ENCODE results near the gene DCLRE1C.
A peak's percentile ranks its signal among the peaks of the same experiment; 100 is the strongest.
"Not testable (repeated sequence)": the region's sequence is repeated elsewhere in the genome, so short reads cannot be mapped to it uniquely, and the experiment has no call there.

Gene DCLRE1C

DNA sequence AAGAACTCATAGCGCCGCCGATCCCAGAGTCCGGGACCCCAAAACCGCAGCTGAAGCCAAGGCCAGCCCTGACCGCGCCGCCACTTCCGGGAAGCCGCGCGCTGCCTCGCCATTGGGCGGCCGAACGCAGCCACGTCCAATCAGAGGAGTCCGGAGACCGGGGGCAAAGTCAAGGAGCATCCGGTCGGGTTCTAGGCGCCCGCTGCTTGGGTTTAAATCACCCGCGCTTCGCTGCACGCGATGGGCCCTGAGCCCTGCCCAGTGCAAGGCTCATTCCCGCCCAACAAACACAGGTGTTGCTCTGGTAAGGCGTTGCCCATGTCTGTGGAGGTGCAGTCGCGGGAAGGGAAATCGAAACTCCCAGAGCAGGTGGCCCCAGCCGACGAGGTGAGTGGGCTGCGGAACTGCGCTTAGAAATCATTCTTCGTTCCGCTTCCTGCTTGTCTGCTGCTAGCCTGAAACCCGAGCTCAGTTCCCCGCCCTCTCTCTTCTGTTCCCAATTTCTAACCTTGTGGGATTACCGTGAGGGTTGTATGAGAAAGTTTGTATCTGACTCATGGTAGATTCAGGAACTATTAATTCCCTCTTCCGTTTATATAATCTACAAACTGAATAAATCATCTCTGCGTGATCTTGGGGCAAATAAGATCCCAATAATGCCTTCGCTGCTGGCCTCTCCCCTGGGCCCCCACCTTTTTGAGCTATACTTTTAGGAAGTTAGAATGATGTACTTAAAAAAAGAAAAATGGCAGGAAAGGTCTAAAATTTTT is at the start of gene DCLRE1C:
DCLRE1C (minus strand) TSS at position 96 of the 770 bp plus-strand sequence; CDS start at position 10, 86 bp downstream.
- peak; percentile 70 to 84 for DNase-seq

DNA sequence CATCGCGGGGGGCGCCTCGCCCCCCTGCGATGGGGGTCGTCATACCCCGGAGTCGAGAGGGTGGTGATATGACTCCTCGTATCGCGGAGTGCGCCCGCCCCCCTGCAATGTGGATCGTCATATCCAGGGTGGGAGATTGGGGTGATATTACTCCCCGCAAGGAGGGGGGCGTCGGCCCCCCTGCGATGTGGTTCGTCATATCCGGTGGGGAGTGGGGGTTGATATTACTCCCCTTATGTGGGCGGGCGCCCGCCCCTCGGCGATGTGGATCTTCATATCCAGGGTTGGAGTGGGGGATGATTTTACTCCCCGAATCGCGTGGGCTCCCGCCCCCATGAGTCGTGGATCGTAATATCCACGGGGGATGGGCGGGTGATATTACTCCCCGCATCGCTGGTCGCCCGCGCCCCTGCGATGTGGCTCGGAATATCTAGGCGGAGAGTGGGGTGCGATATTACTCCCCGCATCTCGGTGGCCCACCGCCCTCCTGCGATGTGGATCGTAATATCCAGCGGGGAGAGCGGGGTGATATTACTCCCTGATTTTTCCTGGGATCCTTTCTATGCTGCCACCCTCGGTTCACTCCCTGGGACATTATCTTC is 42.2 kb upstream of the DCLRE1C start:
- DNase-seq: no peak

GRCh38 chr10:14993500-14994455 is 39.9 kb upstream of the DCLRE1C start:
- DNase-seq: not testable (repeated sequence)

DNA sequence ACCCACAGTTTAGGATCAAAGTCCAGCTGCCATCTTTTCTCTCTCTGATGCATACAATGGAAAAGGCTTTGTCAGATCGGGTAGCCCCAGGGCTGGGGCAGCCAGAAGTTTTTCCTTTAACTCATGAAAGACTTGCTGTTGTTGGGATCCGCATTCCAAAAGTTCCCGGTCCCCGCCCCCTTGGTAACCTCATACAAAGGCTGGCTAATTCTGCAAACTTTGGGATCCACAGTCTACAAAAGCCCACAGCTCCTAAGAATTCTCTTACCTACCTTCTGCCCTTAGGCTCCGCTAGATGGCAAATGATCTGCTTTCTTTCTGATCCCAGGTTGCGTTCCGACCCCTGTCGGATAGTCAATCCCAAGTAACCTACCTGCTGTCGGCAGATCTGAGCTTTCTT is 38.4 kb upstream of the DCLRE1C start:
- not testable (repeated sequence) for DNase-seq

DNA sequence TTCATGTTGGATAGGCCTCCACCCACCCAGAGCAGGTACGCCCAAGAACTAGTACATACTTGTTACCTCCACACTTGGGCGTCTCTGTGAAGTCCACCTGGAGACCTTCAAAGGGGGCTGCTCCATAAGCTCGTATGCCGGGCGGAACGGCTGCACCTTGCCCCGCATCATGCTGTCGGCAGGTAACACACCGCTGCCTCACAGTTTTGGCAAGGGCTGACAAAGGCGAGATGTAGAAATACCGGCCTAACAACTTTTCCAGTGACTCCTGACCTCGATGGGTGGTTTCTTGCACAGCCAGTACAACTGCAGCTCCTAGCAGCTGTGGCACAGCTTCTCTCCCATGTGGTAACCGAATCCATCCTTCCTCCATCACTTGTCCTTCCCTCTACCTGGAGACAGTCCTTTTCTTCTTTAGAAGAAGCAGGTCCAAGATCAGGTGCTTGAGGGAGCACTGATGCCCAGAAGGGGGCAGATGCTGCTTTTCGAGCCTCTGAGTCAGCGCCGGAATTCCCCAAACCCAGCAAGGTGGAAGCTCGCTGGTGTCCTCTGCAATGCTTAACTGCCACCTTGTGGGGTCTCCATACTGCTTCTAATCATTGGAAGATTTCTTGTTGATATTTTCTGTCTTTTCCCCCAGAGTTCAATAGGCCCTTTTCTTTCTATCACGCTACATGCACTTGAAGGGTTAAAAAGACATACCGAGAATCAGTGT is 37.3 kb upstream of the DCLRE1C start:
- not testable (repeated sequence) for DNase-seq

DNA sequence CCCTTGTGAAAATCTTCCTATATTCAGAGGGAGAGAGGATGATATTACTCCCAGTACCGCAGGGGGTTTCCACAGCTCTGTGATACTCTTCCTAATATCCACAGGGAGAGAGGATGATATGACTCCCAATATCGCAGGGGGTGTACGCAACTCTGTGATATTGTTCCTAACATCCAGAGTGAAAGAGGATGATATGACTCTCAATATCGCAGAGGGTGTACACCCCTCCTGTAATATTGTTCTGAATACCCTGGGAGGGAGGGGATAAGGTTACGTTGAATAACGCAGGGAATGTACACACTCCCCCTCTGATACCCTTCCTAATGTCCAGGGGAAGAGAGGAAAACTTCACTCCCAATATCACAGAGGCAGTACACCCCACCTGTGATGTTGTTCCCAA is 35.7 kb upstream of the DCLRE1C start:
- not testable (repeated sequence) for DNase-seq

- DNase-seq: no peak
Measured at GRCh38 chr10:14982744-14983143, 28.8 kb upstream of the DCLRE1C start.

GRCh38 chr10:14975672-14976273 is 21.9 kb upstream of the DCLRE1C start:
- no peak for DNase-seq

DNA sequence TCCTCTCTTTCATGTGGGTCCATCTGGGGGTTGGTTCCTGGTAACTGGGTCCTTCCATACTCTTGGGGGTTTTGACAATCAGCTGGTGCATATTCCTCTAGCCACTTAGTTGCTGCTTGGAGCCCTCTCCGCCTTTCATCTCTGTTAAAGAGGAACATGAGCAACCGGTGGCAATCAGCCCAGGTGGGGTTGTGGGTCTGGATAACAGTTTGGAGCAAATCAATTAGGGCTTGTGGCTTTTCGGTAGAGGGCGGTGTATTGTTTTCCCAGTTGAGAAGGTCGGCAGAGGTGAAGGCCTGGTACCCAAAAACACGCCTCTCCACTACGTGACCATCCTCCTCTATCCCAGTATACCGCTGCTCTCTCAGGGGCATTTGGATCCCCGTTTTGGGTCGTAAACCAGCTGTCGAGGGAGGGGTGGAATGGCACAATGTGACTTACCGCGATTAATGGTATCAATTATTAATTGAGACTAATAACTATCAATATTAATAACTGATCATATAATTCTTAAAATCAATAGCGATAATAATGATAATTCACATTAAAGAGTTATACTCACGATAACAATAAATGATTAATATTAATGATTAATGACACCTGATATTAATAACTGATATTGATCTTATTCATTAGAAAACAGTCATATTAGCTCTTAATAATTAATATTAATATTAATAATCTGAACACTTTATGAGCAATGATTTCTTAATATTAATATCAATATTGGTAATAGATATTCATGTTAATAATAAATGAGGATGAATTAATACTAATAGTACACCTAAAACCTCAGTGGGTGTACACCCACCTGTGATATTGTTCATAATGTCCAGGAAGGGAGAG is 20.5 kb upstream of the DCLRE1C start:
- not testable (repeated sequence) for DNase-seq

- peak in 1 of 2 donors; percentile 31 for DNase-seq
Measured at GRCh38 chr10:14971867-14972448, 18.1 kb upstream of the DCLRE1C start.

DNA sequence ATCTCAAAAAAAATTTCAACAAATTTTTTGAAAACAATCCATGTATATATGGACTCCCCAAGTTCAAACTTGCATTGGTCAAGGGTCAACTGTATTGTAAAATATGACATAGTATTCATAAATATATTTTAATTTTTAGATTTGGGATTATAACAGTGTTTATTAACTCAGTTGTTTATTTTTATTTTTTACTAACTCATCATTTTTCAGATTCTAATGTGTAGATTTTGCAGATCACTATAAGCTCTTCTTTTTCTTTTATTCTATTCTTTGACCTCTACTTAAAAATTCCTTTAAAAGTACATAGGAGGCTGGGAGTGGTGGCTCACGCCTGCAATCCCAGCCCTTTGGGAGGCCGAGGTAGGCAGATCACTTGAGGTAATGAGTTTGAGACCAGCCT is 14.0 kb upstream of the DCLRE1C start:
- no peak for DNase-seq

GRCh38 chr10:14959221-14960057 is 5.5 kb upstream of the DCLRE1C start, which contains the start of gene MEIG1:
MEIG1 (plus strand) TSS chr10:14959388; CDS start chr10:14966469, 7,081 bp downstream.
- peak; percentile 78 to 91 for DNase-seq

DNA sequence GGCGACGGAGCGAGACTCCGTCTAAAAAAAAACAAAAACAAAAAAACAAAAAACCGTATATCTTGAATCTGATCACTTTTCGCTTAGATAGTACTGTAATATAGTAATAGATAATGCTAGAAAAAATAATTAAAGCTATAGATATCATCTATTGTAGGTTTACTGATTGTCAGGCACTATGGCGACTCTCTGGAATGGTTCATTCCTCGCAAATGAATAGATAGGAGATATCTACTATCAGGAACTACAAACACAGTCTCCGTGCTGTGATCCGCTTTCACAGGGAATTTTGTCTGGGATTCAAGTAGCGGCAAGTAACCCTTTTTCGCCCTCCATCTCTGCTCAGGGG is 5.0 kb upstream of the DCLRE1C start:
- DNase-seq: no peak

DNA sequence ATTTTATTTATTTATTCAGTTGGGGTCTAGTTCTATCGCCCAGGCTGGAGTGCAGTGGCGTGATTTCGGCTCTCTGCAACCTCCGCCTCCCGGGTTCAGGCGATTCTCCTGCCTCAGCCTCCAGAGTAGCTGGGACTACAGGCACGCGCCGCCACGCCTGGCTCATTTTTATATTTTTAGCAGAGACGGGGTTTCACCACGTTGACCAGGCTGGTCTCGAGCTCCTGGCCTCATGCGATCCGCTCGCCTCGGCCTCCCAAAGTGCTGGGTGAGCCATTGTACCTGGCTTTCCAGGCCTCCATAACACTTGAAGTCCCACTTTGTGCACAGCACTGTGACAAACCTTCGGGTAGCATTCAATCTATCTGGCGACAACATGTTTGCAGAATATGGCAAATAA is 1.0 kb upstream of the DCLRE1C start:
- DNase-seq: no peak

- DNase-seq: no peak
Measured at GRCh38 chr10:14953424-14954000, 384 bp downstream of the DCLRE1C start.

GRCh38 chr10:14952851-14953423 is 959 bp downstream of the DCLRE1C start:
- DNase-seq: no peak

DNA sequence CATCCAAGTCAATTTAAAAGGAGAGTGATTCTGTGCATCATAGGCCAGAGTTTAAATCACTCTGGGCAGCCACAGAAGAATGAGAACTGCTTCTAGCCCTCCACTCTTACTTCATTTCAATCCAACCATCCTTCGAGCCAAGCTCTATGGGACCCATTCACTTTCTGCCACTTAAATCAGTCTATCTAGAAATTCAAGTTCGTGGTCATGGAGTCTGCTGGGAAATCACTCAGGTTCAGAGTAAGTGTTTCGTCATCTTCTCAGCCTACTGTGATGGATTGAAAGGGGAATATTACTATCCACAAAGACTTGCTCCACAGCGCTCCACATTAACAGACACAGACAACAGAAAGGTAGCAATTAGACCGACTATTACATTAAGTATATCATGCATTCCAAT is 4.6 kb downstream of the DCLRE1C start:
- DNase-seq: no peak

DNA sequence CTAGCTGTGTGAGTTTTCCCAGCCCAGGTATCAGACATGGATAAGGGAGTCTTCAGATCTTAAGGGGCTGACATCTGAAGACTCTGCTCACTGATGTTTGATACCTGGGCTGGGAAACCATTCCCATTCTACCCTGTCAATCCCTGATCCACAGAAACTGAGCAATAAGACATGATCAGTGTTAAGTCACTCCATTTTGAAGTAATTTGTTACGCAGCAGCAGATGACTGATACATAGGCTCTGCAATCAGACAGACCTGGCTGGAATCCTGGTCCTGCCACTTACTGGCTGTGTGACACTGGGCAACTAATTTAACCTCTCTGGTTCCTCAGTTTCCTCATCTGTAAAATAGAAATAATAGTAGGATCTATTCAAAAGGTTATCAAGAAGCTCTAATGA is 6.6 kb downstream of the DCLRE1C start:
- no peak for DNase-seq

- no peak for DNase-seq
Measured at GRCh38 chr10:14945108-14945507, 8.8 kb downstream of the DCLRE1C start.
